NB4 (cell line): ENCODE data around the gene C2CD5.

Source experiments
- DNase-seq: peaks from one replicate; pipeline ENCODE4 v3.0.0; 2010; ENCODE audit warnings: low read depth
- H3K4me3 ChIP-seq: one replicate; pipeline ENCODE4 v1.5.1; 2011; ENCODE audit warnings: mild to moderate bottlenecking, low read depth, low read length, moderate library complexity
- CTCF ChIP-seq: IDR thresholded peaks from one replicate; pipeline ENCODE4 v1.5.1; 2012; ENCODE audit warnings: low read depth, low read length
- MAX ChIP-seq: IDR thresholded peaks from 2 replicates; pipeline ENCODE4 v1.6.1; 2011; ENCODE audit warnings: low read depth, low read length
- MYC ChIP-seq: IDR thresholded peaks from 2 replicates; pipeline ENCODE4 v1.6.1; 2011; ENCODE audit warnings: low read depth, low read length
- POLR2A ChIP-seq: IDR thresholded peaks from 2 replicates; pipeline ENCODE4 v1.6.1; 2011; ENCODE audit warnings: mild to moderate bottlenecking; ENCODE audit not compliant: insufficient read length; ENCODE audit errors: extremely low read depth

Gene C2CD5

GRCh38 chr12:22514875-22515274 lies 29.5 kb downstream of the C2CD5 start:
- TF ChIP-seq MYC (no peak), CTCF (no peak), POLR2A (no peak), MAX (no peak)
- no peak overlapping the region for H3K4me3 ChIP-seq
- no peak for DNase-seq

- no peak overlapping the region for H3K4me3 ChIP-seq
- DNase-seq, result no peak
- TF ChIP-seq POLR2A (no peak), MAX (no peak), CTCF (no peak), MYC (no peak)
These were observed 38.5 kb downstream of the C2CD5 start for GRCh38 chr12:22505826-22506225.

GRCh38 chr12:22500100-22500499 lies 44.2 kb downstream of the C2CD5 start:
- TF ChIP-seq POLR2A (no peak), MAX (no peak), MYC (no peak), CTCF (no peak)
- no peak overlapping the region for H3K4me3 ChIP-seq
- no peak for DNase-seq

- DNase-seq, result no peak
- no peak overlapping the region for H3K4me3 ChIP-seq
- TF ChIP-seq MYC (no peak), POLR2A (no peak), CTCF (no peak), MAX (no peak)
These were observed 44.9 kb downstream of the C2CD5 start for GRCh38 chr12:22499445-22499844.

- no peak overlapping the region for H3K4me3 ChIP-seq
- no peak for TF ChIP-seq CTCF
- no peak for TF ChIP-seq MAX
- no peak for TF ChIP-seq POLR2A
- no peak for TF ChIP-seq MYC
- DNase-seq, result no peak
These were observed 50.0 kb downstream of the C2CD5 start for GRCh38 chr12:22494319-22494718.

- DNase-seq, result no peak
- TF ChIP-seq POLR2A (no peak), MYC (no peak), CTCF (no peak), MAX (no peak)
These were observed 53.3 kb downstream of the C2CD5 start for GRCh38 chr12:22491034-22491433.

More at GRCh38 chr12:22491034-22491433, 53.3 kb downstream of the C2CD5 start:
- H3K4me3 ChIP-seq, result no peak overlapping the region
